ENCODE measurements around the gene ESR2. TPM values are rescaled to one million over a fixed set of nuclear protein-coding genes. Genes with fewer than 3 reads are reported as not detected.
"Not testable (repeated sequence)": the region's sequence is repeated elsewhere in the genome, so short reads cannot be mapped to it uniquely, and the experiment has no call there.

The ESR2 gene
- total RNA-seq, 1 donor = not detected

DNA sequence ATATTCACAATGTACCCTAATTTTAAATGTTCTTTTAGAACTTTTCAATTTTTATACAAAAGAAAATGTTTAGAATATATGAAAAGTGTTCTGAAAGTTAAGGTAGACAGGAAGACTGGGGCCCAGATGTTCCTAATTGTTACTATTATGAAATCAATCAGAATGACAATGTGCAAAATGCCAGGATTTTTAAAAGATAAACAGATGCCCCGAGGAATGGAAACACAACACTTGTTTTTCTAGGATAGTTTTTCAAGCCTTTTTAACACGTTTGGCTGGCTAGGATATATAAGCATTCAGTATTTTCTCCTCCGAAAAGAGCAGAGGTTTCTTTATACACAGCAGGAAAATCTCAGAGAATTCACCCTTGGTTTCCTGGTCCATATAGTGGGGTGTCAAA, 106.8 kb downstream of the ESR2 start:
- H3K79me2 ChIP-seq (ENCODE audit: insufficient read depth, low read length) = no peaks in the 10 kb centered on the region
- H3K27ac ChIP-seq (ENCODE audit: low read depth, low read length) = no peak overlapping the region
- H3K4me3 ChIP-seq (ENCODE audit: insufficient read depth, low read length) = no peak overlapping the region
- H3K27me3 ChIP-seq (ENCODE audit: insufficient read depth, low read length) = no peaks in the 10 kb centered on the region
- TF ChIP-seq CTCF (IDR thresholded peaks at IDR 0.05; ENCODE audit: extremely low read depth, low read depth, low read length) = no peak
- H2AFZ ChIP-seq (ENCODE audit: low read length) = no peak overlapping the region
- no peak for DNase-seq (ENCODE audit: insufficient read length, low spot score, missing footprints)
- no peaks in the 10 kb centered on the region for H3K9me3 ChIP-seq (ENCODE audit: low read depth, low read length)
- no peaks in the 10 kb centered on the region for H3K4me1 ChIP-seq (ENCODE audit: insufficient read depth, low read length)
- H4K20me1 ChIP-seq (ENCODE audit: insufficient read depth, low read length) = no peaks in the 10 kb centered on the region
- H3K36me3 ChIP-seq (ENCODE audit: insufficient read depth, low read length) = no peaks in the 10 kb centered on the region
- H3K4me2 ChIP-seq (ENCODE audit: insufficient read depth, low read length) = no peak overlapping the region

- Histone ChIP-seq H3K79me2 (ENCODE audit: insufficient read depth, low read length) (no peaks in the 10 kb centered on the region), H3K27me3 (ENCODE audit: insufficient read depth, low read length) (no peaks in the 10 kb centered on the region), H4K20me1 (ENCODE audit: insufficient read depth, low read length) (no peaks in the 10 kb centered on the region), H3K4me1 (ENCODE audit: insufficient read depth, low read length) (no peaks in the 10 kb centered on the region), H3K36me3 (ENCODE audit: insufficient read depth, low read length) (no peaks in the 10 kb centered on the region), H3K4me2 (ENCODE audit: insufficient read depth, low read length) (no peak overlapping the region), H3K27ac (ENCODE audit: low read depth, low read length) (no peak overlapping the region), H3K4me3 (ENCODE audit: insufficient read depth, low read length) (no peak overlapping the region), H3K9me3 (ENCODE audit: low read depth, low read length) (no peaks in the 10 kb centered on the region), H2AFZ (ENCODE audit: low read length) (no peak overlapping the region)
- no peak for DNase-seq (ENCODE audit: insufficient read length, low spot score, missing footprints)
- TF ChIP-seq CTCF (IDR thresholded peaks at IDR 0.05; ENCODE audit: extremely low read depth, low read depth, low read length) = no peak
These were observed 107.7 kb downstream of the ESR2 start for GRCh38 chr14:64186231-64187129.

DNA sequence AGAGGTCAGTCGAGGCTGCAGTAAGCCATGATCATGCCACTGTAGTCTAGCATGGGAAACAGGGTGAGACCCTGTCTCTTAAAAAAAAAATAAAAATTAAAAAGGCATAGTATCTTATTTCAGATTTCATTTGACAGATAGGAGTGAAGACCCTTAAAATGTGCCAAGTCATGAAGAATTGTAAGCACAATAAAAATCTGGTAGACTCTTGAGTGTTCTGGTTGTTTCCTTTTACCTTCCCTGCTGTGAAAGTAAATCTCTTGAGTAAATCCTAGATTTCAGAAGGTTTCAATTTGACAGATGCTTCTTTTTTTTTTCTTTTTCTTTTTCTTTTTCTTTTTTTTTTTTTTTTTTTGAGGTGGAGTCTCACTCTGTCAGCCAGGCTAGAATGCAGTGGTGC, 109.0 kb downstream of the ESR2 start:
- DNase-seq (ENCODE audit: insufficient read length, low spot score, missing footprints) = no peak
- no peak overlapping the region for H3K4me2 ChIP-seq (ENCODE audit: insufficient read depth, low read length)
- no peaks in the 10 kb centered on the region for H3K79me2 ChIP-seq (ENCODE audit: insufficient read depth, low read length)
- H3K27me3 ChIP-seq (ENCODE audit: insufficient read depth, low read length) = no peaks in the 10 kb centered on the region
- H3K27ac ChIP-seq (ENCODE audit: low read depth, low read length) = no peak overlapping the region
- H2AFZ ChIP-seq (ENCODE audit: low read length) = no peak overlapping the region
- H3K36me3 ChIP-seq (ENCODE audit: insufficient read depth, low read length) = no peaks in the 10 kb centered on the region
- no peak for TF ChIP-seq CTCF (IDR thresholded peaks at IDR 0.05; ENCODE audit: extremely low read depth, low read depth, low read length)
- H4K20me1 ChIP-seq (ENCODE audit: insufficient read depth, low read length) = no peaks in the 10 kb centered on the region
- no peaks in the 10 kb centered on the region for H3K4me1 ChIP-seq (ENCODE audit: insufficient read depth, low read length)
- no peak overlapping the region for H3K4me3 ChIP-seq (ENCODE audit: insufficient read depth, low read length)
- H3K9me3 ChIP-seq (ENCODE audit: low read depth, low read length) = no peaks in the 10 kb centered on the region

DNA sequence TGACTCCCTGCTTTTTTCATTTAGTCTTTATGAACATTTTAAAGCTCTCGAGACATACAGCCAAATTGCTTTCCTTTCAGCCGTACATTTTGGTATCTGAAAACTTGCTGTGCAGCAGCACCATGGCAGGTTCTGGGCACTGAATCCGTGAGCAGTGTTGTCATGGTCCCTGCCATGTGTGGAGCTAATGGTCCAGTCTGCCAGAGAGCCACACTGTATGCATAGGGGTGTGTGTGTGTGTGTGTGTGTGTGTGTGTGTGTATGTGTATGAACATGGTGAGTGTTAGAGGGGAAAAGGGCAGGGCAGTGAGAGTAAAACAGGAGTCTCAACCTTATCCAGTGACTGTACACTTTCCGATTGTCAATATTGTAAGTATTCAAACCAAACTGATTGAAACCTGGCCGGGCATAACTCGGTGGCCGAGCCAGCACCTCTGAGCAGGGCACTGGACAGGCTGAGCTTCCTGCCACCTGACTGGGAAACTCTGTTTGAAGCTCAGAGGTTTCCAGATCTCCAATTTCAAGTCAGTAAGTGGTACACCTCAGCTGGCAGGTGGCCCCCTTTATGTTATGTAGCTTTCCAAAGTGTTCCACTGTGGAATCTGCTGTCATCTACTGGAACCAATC, 110.0 kb downstream of the ESR2 start:
- Histone ChIP-seq H3K9me3 (ENCODE audit: low read depth, low read length) (no peaks in the 10 kb centered on the region), H3K4me1 (ENCODE audit: insufficient read depth, low read length) (no peaks in the 10 kb centered on the region), H2AFZ (ENCODE audit: low read length) (no peak overlapping the region), H4K20me1 (ENCODE audit: insufficient read depth, low read length) (no peaks in the 10 kb centered on the region), H3K27me3 (ENCODE audit: insufficient read depth, low read length) (no peaks in the 10 kb centered on the region), H3K4me2 (ENCODE audit: insufficient read depth, low read length) (no peak overlapping the region), H3K79me2 (ENCODE audit: insufficient read depth, low read length) (no peaks in the 10 kb centered on the region), H3K36me3 (ENCODE audit: insufficient read depth, low read length) (no peaks in the 10 kb centered on the region), H3K27ac (ENCODE audit: low read depth, low read length) (no peak overlapping the region), H3K4me3 (ENCODE audit: insufficient read depth, low read length) (no peak overlapping the region)
- TF ChIP-seq CTCF (IDR thresholded peaks at IDR 0.05; ENCODE audit: extremely low read depth, low read depth, low read length) = no peak
- DNase-seq (ENCODE audit: insufficient read length, low spot score, missing footprints) = no peak

DNA sequence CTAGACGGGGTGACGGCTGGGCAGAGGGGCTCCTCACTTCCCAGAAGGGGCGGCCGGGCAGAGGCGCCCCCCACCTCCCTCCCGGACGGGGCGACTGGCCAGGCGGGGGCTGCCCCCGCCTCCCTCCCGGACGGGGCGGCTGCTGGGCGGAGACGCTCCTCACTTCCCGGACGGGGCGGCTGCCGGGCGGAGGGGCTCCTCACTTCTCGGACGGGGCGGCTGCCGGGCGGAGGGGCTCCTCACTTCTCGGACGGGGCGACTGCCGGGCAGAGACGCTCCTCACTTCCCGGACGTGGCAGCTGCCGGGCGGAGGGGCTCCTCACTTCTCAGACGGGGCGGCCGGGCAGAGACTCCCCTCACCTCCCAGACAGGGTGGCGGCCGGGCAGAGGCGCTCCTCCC, 111.3 kb downstream of the ESR2 start:
- H3K27ac ChIP-seq (ENCODE audit: low read depth, low read length); H4K20me1 ChIP-seq (ENCODE audit: insufficient read depth, low read length); H3K4me3 ChIP-seq (ENCODE audit: insufficient read depth, low read length); H3K36me3 ChIP-seq (ENCODE audit: insufficient read depth, low read length); H2AFZ ChIP-seq (ENCODE audit: low read length); DNase-seq (ENCODE audit: insufficient read length, low spot score, missing footprints); H3K79me2 ChIP-seq (ENCODE audit: insufficient read depth, low read length); H3K4me2 ChIP-seq (ENCODE audit: insufficient read depth, low read length); H3K27me3 ChIP-seq (ENCODE audit: insufficient read depth, low read length); H3K9me3 ChIP-seq (ENCODE audit: low read depth, low read length); H3K4me1 ChIP-seq (ENCODE audit: insufficient read depth, low read length): not testable (repeated sequence)

Measured in osteoblast (primary cell).